ENCODE results near the gene HS1BP3. TPM values are rescaled to one million over a fixed set of nuclear protein-coding genes. Genes with fewer than 3 reads are reported as not detected.
A peak's percentile ranks its signal among the peaks of the same experiment; 100 is the strongest.

Gene HS1BP3
- total RNA-seq, 1 donor from 2014 or later = 10.0 TPM

GRCh38 chr2:20590704-20591515 lies 60.0 kb downstream of the HS1BP3 start:
- DNase-seq (ENCODE audit: low spot score) = no peak
- H3K4me1 Mint-ChIP-seq = peaks cover 43% of the 10 kb centered on the region

DNA sequence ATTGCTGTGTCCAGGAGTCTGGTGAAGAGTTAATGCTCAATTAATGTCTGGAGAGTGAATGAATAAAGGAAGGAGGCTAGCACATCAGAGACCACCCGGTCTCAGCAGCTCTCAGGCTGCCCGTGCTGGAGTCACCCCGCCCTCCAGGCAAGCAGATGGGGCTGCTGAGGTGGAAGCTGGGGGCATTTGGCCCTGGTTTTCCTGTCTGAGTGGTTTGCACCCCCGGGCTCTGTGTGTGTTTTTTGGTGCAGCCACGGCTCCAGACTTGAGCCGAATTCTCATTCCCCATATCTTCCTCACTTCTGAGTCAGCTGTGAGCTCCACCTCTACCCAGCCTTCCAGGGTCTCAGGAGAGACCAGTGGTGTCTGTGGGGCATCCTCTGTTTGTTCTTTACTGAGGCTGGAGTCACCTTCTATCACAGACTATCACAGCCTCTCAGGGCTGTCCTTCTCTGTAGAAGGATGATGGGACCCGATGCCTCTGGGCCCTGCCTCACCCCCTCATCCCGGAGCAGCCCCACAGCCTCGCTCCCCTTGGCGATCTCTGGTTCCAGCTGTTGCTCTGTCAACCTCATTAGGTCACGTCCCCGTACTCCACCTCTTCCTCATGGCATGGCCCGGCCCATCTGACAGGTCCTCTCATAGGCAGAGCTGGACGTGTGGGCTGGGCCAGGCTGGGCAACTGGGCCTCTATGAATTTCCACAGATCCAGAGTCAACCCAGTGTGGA lies 60.8 kb downstream of the HS1BP3 start:
- no peak overlapping the region for H3K4me2 ChIP-seq
- no peak overlapping the region for H3K4me3 ChIP-seq
- TF ChIP-seq CTCF (IDR thresholded peaks at IDR 0.05) = no peak
- TF ChIP-seq EZH2 (IDR thresholded peaks at IDR 0.05) = no peak
- TF ChIP-seq EZH2phosphoT487 (IDR thresholded peaks at IDR 0.05) = no peak
- no peaks in the 10 kb centered on the region for H3K9me3 ChIP-seq (ENCODE audit: low read depth)
- H3K27ac Mint-ChIP-seq = peak overlapping the region; percentile 75
- peaks cover 28% of the 10 kb centered on the region for H3K27me3 Mint-ChIP-seq (ENCODE audit: insufficient read depth, low read depth)
- no peaks in the 10 kb centered on the region for H4K20me1 ChIP-seq (ENCODE audit: low read depth)
- H3K4me1 Mint-ChIP-seq = peaks cover 41% of the 10 kb centered on the region
- no peak overlapping the region for H3K27ac ChIP-seq
- no peak overlapping the region for H2AFZ ChIP-seq (replicated peaks)
- no peak for DNase-seq (ENCODE audit: low spot score)
- peaks cover 2% of the 10 kb centered on the region for H3K9me3 Mint-ChIP-seq
- H3F3A ChIP-seq (ENCODE audit: low read depth) = no peaks in the 10 kb centered on the region
- no peak overlapping the region for H3K9ac ChIP-seq
- no peaks in the 10 kb centered on the region for H3K79me2 ChIP-seq (ENCODE audit: low read depth)
- no peaks in the 10 kb centered on the region for H3K36me3 ChIP-seq
- H3K36me3 Mint-ChIP-seq = no peaks in the 10 kb centered on the region
- no peak overlapping the region for H3K4me3 Mint-ChIP-seq
- peaks cover 26% of the 10 kb centered on the region for H3K27me3 ChIP-seq
- H3K4me1 ChIP-seq = peaks cover under 1% of the 10 kb centered on the region

More at GRCh38 chr2:20590704-20591515, 60.0 kb downstream of the HS1BP3 start:
- Histone ChIP-seq H4K20me1 (ENCODE audit: low read depth) (peaks cover 7% of the 10 kb centered on the region), H3K9ac (no peak overlapping the region), H3K4me3 (no peak overlapping the region), H3K4me1 (peaks cover 8% of the 10 kb centered on the region), H3F3A (ENCODE audit: low read depth) (peaks cover 4% of the 10 kb centered on the region), H3K27me3 (peaks cover 28% of the 10 kb centered on the region), H3K4me2 (no peak overlapping the region), H3K36me3 (no peaks in the 10 kb centered on the region), H2AFZ (replicated peaks) (no peak overlapping the region), H3K9me3 (ENCODE audit: low read depth) (no peaks in the 10 kb centered on the region), H3K27ac (no peak overlapping the region), H3K79me2 (ENCODE audit: low read depth) (no peaks in the 10 kb centered on the region)
- Mint-ChIP-seq H3K36me3 (no peaks in the 10 kb centered on the region), H3K9me3 (peaks cover 2% of the 10 kb centered on the region), H3K27ac (peak overlapping the region; percentile 75), H3K27me3 (ENCODE audit: insufficient read depth, low read depth) (peaks cover 26% of the 10 kb centered on the region), H3K4me3 (no peak overlapping the region)
- no peak for TF ChIP-seq CTCF (IDR thresholded peaks at IDR 0.05)
- TF ChIP-seq EZH2phosphoT487 (IDR thresholded peaks at IDR 0.05) = no peak
- TF ChIP-seq EZH2 (IDR thresholded peaks at IDR 0.05) = no peak

GRCh38 chr2:20588918-20589871 lies 61.7 kb downstream of the HS1BP3 start:
- no peak for DNase-seq (ENCODE audit: low spot score)
- no peak overlapping the region for H3K9ac ChIP-seq
- no peak overlapping the region for H2AFZ ChIP-seq (replicated peaks)
- H3K4me1 Mint-ChIP-seq = peaks cover 41% of the 10 kb centered on the region
- no peak overlapping the region for H3K4me3 Mint-ChIP-seq
- H3K36me3 ChIP-seq = no peaks in the 10 kb centered on the region
- peaks cover 16% of the 10 kb centered on the region for H3K27me3 ChIP-seq
- H4K20me1 ChIP-seq (ENCODE audit: low read depth) = no peaks in the 10 kb centered on the region
- no peaks in the 10 kb centered on the region for H3K36me3 Mint-ChIP-seq
- H3K4me3 ChIP-seq = no peak overlapping the region
- no peaks in the 10 kb centered on the region for H3K79me2 ChIP-seq (ENCODE audit: low read depth)
- no peak overlapping the region for H3K27ac ChIP-seq
- no peak overlapping the region for H3K4me2 ChIP-seq
- H3K9me3 ChIP-seq (ENCODE audit: low read depth) = no peaks in the 10 kb centered on the region
- peaks cover 23% of the 10 kb centered on the region for H3K27me3 Mint-ChIP-seq (ENCODE audit: insufficient read depth, low read depth)
- no peak for TF ChIP-seq EZH2phosphoT487 (IDR thresholded peaks at IDR 0.05)
- no peak for TF ChIP-seq EZH2 (IDR thresholded peaks at IDR 0.05)
- no peak for TF ChIP-seq CTCF (IDR thresholded peaks at IDR 0.05)
- peaks cover 2% of the 10 kb centered on the region for H3K9me3 Mint-ChIP-seq
- H3K27ac Mint-ChIP-seq = peak overlapping the region; percentile 67
- no peaks in the 10 kb centered on the region for H3F3A ChIP-seq (ENCODE audit: low read depth)
- peaks cover 9% of the 10 kb centered on the region for H3K4me1 ChIP-seq

Measured in neural progenitor cell (in vitro differentiated cells).